M059J (cell line): ENCODE measurements around the gene SRSF12. TPM values are rescaled to one million over a fixed set of nuclear protein-coding genes. Genes with fewer than 3 reads are reported as not detected.
"Not testable (repeated sequence)": the region's sequence is repeated elsewhere in the genome, so short reads cannot be mapped to it uniquely, and the experiment has no call there.

Source experiments
- DNase-seq: peaks from one replicate; pipeline ENCODE4 v3.0.0-alpha.2; 2012; ENCODE audit warnings: low read depth
- total RNA-seq: library from RNA; depleted of rRNA; stranded (reverse); fragments of >200 nt; shearing (Covaris generic); gene quantifications from 2 replicates; pipeline ENCODE4 v1.2.3, GENCODE V29; 2014

Gene SRSF12
- total RNA-seq, 1 experiment from 2014 or later = not detected

DNA sequence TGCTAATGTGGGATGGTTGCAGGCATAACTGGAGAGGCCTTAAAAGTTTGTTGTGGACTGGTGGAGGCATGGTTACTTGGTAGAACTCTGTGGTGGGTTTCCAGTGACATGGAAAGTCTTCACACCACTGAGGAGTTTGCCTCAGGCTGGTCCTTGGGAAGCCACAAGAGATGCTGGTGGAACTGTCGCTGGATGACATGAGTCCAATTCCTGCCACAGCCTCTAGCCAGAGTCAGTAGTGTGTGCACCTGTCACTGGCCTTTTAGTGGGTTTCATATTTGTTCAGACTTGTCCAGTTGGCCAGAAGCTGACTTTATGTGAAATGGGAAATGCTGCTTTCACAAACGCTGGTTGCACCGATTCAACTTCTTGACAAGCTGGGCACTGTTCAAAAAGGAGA is 13.7 kb upstream of the SRSF12 start:
- DNase-seq = no peak

DNA sequence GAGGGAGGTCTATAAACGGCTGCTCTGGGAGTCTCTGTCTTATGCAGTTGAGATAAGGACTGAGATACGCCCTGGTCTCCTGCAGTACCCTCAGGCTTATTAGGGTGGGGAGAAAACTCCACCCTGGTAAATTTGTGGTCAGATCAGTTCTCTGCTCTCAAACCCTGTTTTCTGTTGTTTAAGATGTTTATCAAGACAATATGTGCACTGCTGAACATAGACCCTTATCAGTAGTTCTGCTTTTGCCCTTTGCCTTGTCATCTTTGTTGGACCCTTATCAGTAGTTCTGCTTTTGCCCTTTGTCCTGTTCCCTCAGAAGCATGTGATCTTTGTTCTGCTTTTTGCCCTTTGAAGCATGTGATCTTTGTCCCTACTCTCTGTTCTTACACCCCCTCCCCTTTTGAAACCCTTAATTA is 10.4 kb upstream of the SRSF12 start:
- DNase-seq = not testable (repeated sequence)

DNA sequence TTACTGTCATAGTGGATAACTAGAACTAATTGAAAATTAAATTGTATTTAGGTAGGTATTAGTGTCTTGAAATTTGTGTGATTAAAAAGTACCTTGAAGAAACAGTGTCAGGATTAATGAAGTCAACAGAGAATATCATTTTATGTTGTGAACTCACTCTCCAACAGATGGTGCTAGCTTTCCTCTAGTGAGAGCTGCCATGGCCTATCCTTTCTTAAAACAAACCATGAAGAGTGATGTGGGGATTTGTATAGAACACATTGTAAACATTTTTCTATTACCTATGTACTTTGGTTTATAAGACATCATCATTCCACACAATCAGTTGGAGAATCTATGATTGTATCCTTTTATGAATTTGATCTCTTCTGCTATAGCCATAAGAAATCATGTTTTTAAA is 4.8 kb upstream of the SRSF12 start:
- DNase-seq = peak; percentile 37

DNA sequence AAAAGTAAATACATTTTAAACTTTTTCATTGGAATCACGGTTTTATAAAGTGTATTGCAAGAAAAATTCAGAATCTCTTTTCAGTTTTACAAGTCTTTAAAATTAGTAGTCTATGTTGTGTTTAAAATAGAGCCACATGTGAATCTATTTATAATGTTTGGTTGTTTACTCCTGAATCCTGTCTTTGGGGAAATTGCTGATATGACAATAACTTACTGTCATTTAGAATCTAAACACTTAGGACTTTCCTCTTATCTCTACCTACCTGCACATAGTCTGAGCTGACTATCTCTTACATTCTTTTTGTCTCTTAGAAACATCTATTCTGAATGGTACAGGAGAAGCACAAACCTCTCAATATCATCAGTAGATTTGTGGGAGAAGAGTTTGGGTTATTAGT is 4.1 kb upstream of the SRSF12 start:
- no peak for DNase-seq

DNA sequence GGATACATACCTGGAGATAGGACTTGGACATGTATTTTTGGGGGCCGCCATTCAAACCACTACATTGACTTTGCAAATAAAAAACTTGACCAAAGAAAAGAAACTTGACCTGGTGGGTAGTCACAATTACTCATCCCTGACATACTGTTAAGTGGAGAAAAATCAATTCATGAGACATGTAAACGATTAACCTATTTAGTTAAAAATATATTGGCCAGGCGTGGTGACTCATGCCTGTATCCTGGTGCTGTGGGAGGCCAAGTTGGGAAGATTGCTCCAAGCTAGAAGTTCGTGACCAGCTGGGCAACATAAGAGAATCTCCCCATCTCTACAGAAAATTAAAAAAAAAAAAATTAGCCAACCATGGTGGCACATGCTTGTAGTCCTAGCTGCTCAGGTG is 2.5 kb upstream of the SRSF12 start:
- peak; percentile 55 for DNase-seq

DNA sequence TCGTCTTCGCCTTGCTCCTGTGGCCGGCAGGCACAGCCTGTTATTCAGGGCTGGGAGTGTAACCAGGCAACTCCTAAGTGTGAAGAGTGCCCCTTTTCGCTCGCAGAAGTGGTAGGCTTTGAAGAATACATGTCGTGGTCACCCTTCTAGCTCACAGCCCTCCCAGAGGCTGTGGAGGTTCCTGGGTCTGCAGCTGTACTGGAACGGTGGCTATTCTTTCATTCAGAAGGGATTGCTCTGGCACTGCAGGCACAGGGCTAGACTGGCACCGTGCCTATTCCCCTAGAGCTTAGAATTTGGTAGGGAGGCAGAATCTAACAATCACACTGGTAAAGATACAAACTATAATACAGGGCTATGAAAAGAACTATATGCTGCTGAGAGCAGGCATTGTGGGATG is 1.1 kb upstream of the SRSF12 start:
- peak; percentile 5 for DNase-seq

DNA sequence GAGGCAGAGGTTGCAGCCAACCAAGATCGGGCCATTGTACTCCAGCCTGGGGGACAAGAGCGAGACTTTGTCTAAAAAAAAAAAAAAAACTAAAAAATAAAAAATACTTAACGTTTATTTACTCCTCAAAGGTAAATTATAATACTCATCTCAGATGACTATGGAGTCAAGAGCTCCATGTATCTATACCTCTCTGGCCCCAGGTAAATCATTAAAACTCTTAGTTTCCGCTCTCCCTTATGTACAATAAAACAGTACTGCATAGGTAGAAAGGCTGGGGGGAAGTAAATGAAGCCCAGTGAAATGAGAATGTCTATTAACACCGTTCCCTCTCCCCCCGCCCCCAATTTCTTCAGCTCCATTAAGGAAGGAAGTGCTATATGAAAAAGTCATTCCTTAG is 1.2 kb downstream of the SRSF12 start:
- DNase-seq = no peak

DNA sequence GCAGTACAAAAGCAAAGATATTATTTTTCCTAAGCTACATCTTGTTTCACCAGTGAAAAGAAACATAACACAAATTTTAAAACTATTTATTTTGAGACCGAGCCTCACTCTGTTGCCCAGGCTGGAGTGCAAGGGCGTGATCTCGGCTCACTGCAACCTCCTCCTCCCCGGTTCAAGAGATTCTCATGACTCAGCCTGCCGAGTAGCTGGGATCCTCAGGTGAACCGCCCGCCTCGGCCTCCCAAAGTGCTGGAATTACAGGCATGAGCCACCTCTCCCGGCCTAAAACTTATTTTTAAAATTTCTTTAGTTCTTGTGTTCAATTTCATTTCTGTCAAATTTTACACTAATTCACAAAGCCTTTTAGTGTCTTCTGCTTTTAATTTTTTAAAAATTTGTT is 5.9 kb downstream of the SRSF12 start:
- no peak for DNase-seq

DNA sequence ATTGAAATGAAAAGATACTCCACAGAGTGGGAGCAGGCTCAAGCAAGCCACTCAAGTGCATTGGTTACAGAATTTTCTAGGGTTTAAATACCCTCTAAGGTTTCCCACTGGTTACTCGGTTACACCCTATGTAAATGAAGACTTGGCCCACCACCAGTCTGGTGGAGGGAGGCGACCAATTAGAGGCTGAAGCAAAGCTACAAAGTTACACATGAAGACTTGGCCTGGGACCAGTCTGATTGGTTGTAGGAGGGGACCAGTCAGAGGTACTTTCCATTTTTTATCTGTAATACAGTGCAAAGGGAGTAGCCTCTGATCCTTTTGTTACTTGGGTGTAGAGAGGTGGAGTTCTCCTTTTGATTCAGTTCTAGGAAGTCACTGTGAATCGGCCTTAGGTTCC is 7.6 kb downstream of the SRSF12 start:
- no peak for DNase-seq

DNA sequence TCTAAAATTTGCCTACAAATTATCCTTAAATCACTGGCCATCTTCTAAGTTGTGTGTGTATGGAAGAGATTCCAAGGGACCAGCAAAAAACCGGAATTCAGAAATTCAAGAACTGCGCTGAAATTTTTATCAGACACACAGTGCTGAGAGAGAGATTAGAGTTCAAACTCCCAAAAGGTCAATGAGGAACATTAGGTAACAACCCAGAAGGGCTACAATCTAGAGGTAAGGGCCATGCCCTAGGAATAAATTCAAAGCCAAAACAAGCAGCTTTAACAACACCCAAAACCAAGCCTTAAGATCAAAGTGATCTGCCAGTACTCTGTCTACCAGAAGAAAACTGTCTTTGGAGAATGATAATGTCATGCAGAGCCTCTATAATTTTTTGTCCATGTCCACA is 17.8 kb downstream of the SRSF12 start:
- no peak for DNase-seq

DNA sequence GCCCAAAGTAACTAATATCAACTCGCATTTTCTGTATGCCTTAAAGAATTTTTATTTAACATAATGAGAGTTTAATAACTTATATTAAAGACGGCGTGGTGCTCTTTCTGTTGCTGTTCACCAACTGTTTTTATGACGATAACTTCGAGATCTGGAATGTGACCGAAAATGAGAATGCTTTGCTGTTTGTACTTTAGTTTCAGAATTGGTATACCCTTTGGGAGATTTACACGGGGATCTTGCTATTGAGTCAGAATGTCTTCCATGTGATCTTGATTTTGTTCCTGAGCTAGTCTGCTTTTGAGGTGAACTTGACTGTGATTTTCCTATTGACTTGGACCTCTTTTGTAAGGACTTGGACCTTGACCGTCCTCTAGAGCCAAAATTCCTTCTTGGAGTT is 19.4 kb downstream of the SRSF12 start:
- no peak for DNase-seq

DNA sequence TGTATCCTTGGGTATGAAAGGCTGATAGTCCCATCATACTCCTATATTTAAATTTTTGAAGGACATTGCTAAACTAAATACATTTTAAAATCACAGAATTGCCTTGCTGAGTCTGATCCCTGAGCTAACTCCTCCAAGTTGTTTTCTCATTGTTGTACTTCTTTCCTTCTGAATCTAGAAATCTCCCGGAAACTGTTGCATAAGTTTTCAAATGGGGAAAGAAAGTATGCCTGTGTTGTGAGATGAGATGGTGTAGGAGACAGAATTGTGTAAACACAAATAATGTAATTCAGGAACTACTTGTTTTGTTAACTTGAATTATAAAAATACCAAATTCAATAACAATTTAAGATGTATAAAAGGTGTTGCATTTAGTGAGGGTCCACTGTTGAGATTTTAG is 30.0 kb downstream of the SRSF12 start:
- DNase-seq = no peak

DNA sequence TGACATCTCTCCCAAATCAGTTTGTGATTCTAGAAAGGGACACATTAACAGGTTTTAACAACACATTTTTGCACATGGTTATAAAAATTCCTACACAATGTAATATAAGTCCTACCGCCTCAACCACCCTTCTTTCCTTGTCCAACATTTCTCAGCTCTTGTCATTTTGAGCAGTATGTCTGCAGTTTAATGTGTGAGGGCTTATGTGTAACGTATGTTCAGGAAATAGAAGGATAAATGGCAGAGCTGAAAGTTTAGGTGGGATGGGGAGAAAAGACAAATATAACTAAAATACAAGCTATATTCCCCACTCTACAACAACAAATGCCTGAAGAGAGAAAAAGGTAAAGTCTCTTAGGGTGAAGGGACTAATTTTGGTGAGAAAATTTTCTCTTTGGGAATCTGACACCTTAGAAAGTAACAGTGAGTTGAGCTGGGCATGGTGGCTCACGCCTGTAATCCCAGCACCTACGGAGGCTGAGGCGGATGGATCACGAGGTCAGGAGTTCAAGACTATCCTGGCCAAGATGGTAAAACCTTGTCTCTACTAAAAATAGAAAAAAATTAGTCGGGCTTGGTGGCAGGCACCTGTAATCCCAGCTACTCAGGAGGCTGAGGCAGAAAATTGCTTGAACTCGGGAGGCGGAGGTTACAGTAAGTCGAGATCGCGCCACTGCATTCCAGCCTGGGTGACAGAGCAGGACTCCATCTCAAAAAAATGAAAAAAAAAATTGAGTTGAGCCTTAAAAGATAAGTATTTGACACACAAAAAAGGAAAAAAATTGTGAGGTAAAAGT is 32.3 kb downstream of the SRSF12 start:
- DNase-seq = no peak

DNA sequence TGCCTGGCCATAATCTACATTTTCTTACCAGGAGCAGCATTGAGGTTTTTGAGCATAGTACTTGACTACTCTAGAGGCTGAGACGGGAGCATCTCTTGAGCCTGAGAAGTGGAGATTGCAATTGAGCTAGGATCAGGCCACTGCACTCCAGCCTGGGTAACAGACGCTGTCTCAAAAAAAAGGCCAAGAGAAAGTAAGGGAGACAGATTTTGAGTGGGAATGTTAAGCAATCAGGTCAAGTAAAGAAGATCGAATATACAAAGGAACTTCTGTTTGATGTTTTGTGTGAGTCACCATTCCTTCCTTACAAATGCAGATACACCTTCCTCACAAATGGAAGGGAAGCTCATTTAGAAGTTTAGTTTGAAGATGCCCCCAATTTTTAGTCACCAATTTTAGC is 32.9 kb downstream of the SRSF12 start:
- DNase-seq = peak; percentile 2

DNA sequence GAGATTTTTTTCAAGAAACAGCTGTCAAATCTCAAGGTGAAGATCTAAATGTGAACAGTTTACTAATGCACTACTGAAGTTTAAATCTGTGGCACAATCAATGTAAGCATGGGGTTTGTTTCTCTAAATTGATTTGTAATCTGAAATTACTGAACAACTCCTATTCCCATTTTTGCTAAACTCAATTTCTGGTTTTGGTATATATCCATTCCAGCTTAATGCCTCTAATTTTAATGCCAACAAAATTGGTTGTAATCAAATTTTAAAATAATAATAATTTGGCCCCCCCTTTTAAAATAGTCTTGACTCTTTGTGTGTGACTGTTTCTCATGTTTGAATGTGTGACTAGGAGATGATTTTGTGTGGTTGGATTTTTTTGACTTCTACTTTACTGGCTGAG is 33.3 kb downstream of the SRSF12 start:
- DNase-seq = no peak

DNA sequence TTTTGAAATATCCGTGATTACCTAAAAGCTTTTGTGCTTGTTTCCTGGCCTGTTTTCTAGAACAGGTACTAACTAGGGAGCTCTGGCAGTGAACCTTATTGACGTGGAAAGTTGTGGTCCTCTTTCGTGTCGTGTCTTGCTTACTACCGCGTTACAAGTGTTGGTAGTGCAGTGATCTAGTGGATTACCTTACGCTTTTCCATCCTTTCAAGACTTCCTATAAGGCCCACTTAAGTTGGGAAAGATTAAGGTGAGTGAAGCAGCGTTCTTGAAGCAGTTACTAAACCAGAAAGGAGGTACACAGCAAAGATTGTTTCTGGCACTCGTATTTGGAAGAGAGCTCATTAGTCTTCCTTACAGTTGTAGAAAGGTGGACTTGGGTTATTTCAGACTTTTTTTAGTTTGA is 35.4 kb downstream of the SRSF12 start:
- DNase-seq = peak; percentile 29

DNA sequence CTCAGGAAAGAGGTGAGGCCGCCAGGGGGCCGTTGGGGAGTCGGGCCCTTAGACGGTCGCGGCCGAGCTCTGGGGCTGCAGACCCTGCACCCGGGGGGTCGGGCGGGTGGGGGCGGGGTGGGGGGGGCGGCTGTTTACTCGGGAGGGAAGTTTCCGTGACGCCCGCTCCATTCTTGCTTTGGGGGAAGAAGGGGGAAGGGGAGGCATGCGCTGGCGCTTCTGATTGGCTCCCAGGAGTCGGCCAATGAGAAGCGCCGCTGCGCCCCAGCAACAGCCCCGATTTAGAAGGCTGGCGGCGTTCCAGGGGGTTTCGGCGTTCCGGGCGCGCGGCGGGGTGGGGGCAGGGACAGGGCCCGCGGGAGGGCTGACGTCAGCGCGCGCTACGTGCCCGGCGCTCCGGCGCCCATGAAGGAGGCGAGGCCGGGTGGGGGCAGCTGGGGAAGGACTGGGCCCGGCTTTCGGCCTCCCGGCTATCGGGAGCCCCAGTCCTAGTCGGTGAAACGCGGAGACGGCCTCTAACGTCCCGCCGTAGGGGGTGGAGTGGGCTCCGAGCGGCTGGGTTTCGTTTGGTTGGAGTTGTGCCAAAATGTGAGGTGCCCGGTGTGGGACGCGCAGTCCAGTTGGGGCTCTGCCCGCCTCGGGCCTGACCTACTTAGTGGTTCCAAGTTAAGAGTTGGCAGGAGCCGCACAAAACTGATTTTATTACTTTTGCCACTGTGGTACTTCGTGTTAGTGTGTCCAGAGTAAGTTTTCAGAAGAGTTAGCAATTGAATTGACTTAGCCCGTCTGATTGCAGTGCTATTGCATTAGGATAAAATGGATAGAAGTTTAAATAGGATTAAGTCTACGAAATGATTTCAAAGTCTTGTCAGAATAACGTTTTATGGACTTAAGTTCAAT is 36.2 kb downstream of the SRSF12 start:
- DNase-seq = peak; percentile 91

DNA sequence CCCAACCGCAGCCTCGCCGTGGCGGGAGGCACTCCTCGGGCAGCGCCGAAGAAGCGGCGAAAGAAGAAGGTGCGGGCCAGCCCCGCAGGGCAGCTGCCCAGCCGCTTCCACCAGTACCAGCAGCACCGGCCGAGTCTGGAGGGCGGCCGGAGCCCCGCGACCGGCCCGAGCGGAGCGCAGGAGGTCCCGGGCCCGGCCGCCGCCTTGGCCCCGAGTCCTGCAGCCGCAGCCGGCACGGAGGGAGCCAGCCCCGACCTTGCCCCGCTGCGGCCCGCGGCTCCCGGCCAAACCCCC is 36.8 kb downstream of the SRSF12 start:
- no peak for DNase-seq

DNA sequence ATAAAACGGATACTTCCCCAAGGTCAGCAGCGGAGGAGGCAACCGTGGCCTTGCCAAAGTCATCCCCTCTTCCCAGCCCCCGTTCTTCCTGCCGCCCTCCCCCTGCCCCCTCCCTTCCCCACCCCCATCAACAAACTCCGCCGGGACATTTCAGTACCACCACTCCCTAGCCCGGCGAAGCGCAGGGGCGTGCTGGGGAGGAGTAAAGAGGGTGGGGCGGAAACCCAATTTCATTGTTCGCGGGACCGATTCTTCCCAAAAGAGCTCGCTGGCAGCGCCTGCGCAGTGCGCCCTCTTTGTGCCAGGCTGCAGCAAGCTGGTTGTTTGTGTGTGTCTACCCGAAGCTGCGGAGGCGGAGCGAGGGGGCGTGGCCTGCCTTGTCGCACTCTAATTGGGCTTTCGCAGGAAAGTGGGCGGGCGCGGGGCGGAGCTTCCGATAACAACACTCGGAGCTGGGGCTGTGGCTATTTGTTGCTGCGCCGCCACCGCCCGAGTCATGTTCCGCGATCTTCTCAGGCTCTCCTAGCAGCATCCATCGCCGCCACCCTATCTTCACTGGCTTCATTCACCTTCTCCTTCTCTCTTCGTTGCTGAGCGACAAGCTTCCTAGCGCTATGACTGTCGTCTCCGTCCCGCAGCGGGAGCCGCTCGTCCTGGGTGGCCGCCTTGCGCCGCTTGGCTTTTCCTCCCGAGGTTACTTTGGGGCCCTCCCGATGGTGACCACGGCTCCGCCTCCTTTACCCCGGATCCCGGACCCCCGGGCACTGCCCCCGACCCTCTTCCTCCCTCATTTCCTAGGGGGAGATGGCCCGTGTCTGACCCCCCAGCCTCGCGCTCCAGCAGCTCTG is 37.4 kb downstream of the SRSF12 start, which contains the start of gene PNRC1:
Gene PNRC1, plus strand, starts transcription at position 471 of the 848 bp plus-strand sequence. Its CDS starts 144 bp downstream, at position 615.
- DNase-seq = peak; percentile 96

DNA sequence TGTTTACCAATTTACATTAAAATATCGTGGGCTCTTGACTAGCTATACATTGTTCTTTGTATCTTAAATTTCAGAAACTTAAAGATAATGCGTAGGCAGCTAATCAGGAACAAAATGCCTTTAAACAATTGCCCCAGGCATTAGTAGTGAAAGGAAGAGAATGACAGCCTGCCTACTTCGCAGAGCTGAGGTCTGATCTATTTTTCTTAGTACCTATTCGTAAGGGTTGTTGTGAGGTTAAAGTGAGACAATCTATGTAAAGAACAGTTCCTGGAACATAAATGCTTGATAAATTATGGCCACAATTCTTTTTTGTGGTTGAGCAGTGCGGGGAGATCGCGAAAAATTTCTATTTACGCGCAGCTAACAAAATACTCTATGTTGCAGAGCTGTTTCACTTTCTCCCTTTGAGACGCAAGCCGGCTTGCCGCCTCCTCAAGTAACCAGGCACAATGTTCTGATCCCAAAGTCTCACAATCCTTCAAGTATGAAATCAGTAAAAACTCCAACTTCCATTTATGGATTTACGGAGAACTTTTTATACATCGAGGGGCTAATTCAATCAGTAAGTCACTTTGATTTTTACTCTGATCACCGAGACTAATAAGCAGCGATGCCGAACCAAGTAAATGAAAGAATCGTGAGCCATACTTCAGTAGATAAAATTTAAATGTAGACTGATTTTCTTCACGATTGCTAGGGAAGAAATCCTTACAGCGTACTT is 38.2 kb downstream of the SRSF12 start:
- DNase-seq = peak; percentile 60

DNA sequence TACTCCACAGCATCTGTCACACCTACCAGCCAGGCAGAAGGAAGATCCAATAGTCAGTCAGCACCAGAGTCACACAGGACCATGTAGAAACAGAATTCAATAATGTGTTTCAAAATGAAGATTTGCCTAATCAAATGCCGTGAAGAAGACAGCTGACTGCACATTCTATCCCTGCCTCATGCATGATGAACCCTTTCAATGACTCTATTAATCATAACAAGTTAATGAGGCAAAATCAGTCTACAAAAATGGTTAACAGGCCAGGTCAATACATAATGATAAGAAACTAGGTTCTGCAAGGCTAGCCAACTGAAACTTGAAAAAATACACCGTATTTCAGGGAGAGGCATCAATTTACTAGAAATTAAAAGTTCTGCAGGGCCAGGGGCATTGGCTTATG is 44.0 kb downstream of the SRSF12 start:
- DNase-seq = no peak
